Activated T-helper 17 cell treated with anti-CD3 and anti-CD28 coated beads, Interleukin-2, amount 50 U/mL, for 72 hours (primary cell): ENCODE results near the gene PJA2. TPM values are rescaled to one million over a fixed set of nuclear protein-coding genes. Genes with fewer than 3 reads are reported as not detected.
"Not testable (repeated sequence)": the region's sequence is repeated elsewhere in the genome, so short reads cannot be mapped to it uniquely, and the experiment has no call there.

Experiments
- ATAC-seq: fragments of 150-1000 bp; cut with Tn5 transposase; replicated peaks from 2 replicates; pipeline ENCODE4 v1.10.0; 2021; ENCODE audit warnings: mild to moderate bottlenecking, moderate library complexity
- H3K27ac Mint-ChIP-seq: one replicate; pipeline ENCODE4 v1.8.0; 2022; ENCODE audit warnings: mixed read lengths
- H3K27me3 Mint-ChIP-seq: one replicate; pipeline ENCODE4 v1.8.0; 2022; ENCODE audit warnings: mixed read lengths
- H3K36me3 Mint-ChIP-seq: one replicate; pipeline ENCODE4 v1.8.0; 2022; ENCODE audit warnings: low read depth, mild to moderate bottlenecking, mixed read lengths
- H3K4me1 Mint-ChIP-seq: one replicate; pipeline ENCODE4 v1.8.0; 2022; ENCODE audit warnings: mixed read lengths
- H3K4me3 Mint-ChIP-seq: one replicate; pipeline ENCODE4 v1.8.0; 2022; ENCODE audit warnings: mild to moderate bottlenecking, mixed read lengths
- H3K9me3 Mint-ChIP-seq: one replicate; pipeline ENCODE4 v1.8.0; 2022; ENCODE audit warnings: mixed read lengths
- total RNA-seq, 2 donors: library from RNA; stranded (reverse); gene quantifications; one replicate each; pipeline ENCODE4 v1.2.3, GENCODE V29; 2022

Gene PJA2, protein sequence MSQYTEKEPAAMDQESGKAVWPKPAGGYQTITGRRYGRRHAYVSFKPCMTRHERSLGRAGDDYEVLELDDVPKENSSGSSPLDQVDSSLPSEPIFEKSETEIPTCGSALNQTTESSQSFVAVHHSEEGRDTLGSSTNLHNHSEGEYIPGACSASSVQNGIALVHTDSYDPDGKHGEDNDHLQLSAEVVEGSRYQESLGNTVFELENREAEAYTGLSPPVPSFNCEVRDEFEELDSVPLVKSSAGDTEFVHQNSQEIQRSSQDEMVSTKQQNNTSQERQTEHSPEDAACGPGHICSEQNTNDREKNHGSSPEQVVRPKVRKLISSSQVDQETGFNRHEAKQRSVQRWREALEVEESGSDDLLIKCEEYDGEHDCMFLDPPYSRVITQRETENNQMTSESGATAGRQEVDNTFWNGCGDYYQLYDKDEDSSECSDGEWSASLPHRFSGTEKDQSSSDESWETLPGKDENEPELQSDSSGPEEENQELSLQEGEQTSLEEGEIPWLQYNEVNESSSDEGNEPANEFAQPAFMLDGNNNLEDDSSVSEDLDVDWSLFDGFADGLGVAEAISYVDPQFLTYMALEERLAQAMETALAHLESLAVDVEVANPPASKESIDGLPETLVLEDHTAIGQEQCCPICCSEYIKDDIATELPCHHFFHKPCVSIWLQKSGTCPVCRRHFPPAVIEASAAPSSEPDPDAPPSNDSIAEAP
- total RNA-seq: 10 to 100 TPM; 53.9 to 91.0 TPM

DNA sequence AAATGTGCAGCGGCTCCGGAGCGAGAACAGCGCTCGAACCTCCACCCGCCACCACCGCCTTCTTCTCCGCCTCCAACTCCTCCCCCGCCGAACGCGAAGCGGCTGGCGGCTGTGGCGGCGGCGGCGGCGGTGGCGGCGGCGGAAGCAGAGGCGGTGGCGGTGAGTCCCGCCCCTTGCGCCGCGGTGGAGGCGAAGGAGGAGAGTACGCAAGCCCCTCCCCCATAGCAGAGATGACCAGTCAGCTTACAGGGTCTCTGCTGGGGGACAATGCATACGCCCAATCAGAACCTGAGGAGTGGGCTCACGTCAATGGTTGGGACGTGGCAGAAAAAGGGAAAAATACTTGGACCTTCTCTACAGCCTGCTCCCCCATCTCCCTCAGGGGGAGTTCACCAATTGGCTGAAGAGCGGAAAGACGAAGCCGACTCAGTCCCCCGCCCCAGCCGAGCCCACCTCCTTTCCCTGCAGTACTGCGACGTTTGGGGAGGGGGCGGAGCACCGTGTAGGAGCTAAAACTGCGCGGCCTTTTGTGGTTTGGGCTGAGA is at the start of gene PJA2:
PJA2 (minus strand) TSS at position 131 of the 545 bp plus-strand sequence. CDS start 26,541 bp downstream, outside the sequence.
- H3K36me3 Mint-ChIP-seq: peaks cover 37% of the 10 kb centered on the region
- H3K4me1 Mint-ChIP-seq: peaks cover 22% of the 10 kb centered on the region
- peaks cover 5% of the 10 kb centered on the region for H3K9me3 Mint-ChIP-seq
- H3K27me3 Mint-ChIP-seq: no peaks in the 10 kb centered on the region
- H3K4me3 Mint-ChIP-seq: peak within 1 kb of the TSS; percentile 97
- ATAC-seq: peak; percentile 85
- H3K27ac Mint-ChIP-seq: peak within 1 kb of the TSS; percentile 98

DNA sequence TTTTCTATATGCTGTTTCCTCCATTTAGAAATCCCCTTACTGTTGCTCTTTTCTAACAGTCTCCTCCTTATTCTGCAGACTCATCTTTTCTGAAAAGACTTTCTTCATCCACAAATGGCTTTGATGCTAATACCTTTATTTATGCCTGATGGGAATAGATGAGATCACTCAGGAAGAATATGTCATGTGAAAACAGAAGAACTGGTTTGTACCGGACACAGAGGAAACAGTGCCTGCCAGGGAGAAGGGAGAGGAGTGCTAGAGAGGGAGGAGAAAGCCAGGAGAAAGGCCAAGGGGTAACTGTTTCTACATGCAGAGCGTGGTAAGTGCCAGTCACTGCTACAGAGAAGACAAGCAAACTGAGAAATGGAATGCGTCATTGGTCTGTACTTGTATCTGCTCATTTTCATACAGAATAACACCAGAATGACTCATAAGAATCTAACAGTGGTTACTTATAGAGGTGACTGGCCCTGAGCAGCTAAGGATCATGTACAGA is 45.9 kb upstream of the PJA2 start:
- ATAC-seq: peak; percentile 100
- no peaks in the 10 kb centered on the region for H3K9me3 Mint-ChIP-seq
- no peaks in the 10 kb centered on the region for H3K4me1 Mint-ChIP-seq
- H3K27ac Mint-ChIP-seq: no peak overlapping the region
- peaks cover 6% of the 10 kb centered on the region for H3K27me3 Mint-ChIP-seq
- no peak overlapping the region for H3K4me3 Mint-ChIP-seq
- H3K36me3 Mint-ChIP-seq: no peaks in the 10 kb centered on the region

DNA sequence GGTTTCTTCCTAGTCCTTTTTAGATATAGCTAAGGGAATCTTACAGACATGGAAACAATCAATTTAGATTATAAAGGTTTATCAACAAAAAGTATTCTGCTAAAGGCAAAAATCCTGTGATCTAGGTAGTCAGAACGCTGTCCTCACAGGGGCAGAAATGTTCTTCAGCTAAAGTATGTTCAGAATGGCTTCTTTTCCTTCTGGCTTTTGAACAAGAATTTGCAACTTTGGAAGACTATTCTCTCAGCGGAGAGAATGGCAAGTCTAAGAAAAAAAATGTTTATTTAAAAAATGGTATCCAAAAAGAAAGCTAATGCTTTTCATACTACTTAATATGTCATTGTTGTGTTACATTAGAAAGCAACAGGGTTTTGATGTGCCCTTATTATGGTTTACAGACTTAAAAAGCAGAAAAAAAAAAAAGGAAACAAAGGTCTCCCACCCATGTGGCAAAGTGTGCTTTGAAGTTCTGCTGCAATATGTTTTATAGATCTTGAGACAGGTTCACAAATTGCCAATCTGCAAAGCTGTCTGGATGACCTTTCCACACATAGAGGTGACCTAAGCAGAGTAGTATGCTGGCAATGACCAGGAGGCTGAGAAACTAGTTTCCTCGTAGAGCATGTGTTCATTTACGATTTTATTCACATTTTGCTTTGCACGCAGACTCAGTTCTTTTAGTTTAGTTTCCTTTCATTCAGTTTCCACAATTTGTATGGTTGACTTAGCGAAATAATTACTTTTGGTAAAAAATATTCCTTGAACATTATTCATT is 45.1 kb upstream of the PJA2 start:
- Mint-ChIP-seq H3K27me3 (peaks cover 9% of the 10 kb centered on the region), H3K9me3 (no peaks in the 10 kb centered on the region), H3K36me3 (no peaks in the 10 kb centered on the region), H3K4me1 (no peaks in the 10 kb centered on the region), H3K27ac (no peak overlapping the region), H3K4me3 (no peak overlapping the region)
- no peak for ATAC-seq

DNA sequence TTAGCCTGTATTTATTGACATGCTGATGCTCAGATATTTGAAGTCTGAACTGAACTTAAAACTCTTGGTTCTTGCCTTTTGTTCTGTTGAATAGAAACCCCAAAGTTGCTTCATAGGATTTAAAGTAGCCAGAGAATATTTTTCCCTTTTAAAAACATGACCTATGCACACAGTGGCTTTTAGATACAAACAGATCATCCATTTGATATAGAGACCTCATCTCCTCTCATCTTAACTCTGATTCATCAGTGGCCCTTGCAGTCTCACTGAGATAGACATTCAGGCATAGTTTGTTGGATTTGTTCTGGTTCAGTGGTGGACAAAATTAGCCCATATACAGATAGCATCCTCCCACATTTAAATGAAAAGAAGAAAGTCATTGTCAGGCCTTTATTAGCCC is 43.5 kb upstream of the PJA2 start:
- Mint-ChIP-seq H3K4me1 (no peaks in the 10 kb centered on the region), H3K27me3 (peaks cover 9% of the 10 kb centered on the region), H3K4me3 (no peak overlapping the region), H3K27ac (no peak overlapping the region), H3K36me3 (no peaks in the 10 kb centered on the region), H3K9me3 (no peaks in the 10 kb centered on the region)
- ATAC-seq: no peak

DNA sequence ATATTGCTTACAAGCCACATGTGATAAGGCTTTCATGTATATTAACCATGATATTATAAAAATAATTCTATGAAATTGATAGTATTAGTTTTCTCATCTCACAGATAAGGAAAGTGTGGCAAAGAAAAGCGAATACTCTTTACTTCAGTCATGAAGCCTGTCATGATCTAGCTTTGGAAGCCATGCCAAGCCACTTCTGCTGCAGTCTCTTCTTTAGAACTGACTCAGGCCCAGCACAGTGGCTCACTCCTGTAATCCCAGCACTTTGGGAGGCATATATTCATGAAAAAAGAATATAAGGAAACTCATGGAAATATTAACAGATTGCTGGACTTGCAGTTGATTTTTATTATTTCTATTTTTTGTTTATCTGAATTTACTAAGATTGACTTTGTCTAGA is 42.9 kb upstream of the PJA2 start:
- no peak overlapping the region for H3K27ac Mint-ChIP-seq
- H3K27me3 Mint-ChIP-seq: peaks cover 9% of the 10 kb centered on the region
- no peaks in the 10 kb centered on the region for H3K9me3 Mint-ChIP-seq
- no peak overlapping the region for H3K4me3 Mint-ChIP-seq
- no peaks in the 10 kb centered on the region for H3K4me1 Mint-ChIP-seq
- no peak for ATAC-seq
- H3K36me3 Mint-ChIP-seq: no peaks in the 10 kb centered on the region

DNA sequence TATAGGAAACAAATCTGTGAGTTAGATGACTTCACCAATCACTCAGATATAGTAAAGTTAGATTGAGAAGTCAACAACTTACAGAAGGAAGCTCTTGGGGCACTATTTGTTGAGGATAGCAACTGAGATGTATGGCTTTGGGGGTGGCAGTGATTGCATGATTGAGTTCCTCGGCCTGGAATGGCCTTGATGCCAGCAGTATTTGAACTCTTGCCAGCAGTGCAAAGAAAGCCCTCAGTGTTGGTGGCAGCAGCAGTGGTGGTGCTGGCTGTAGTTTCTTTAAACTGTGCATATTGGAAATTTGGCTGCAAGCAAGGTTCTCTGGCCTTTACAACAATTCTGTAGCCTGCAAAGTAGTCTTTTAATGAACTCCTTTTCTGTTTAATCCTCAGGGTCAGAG is 41.4 kb upstream of the PJA2 start:
- no peak overlapping the region for H3K4me3 Mint-ChIP-seq
- peaks cover 9% of the 10 kb centered on the region for H3K27me3 Mint-ChIP-seq
- no peaks in the 10 kb centered on the region for H3K4me1 Mint-ChIP-seq
- H3K36me3 Mint-ChIP-seq: no peaks in the 10 kb centered on the region
- no peak overlapping the region for H3K27ac Mint-ChIP-seq
- no peaks in the 10 kb centered on the region for H3K9me3 Mint-ChIP-seq
- no peak for ATAC-seq

DNA sequence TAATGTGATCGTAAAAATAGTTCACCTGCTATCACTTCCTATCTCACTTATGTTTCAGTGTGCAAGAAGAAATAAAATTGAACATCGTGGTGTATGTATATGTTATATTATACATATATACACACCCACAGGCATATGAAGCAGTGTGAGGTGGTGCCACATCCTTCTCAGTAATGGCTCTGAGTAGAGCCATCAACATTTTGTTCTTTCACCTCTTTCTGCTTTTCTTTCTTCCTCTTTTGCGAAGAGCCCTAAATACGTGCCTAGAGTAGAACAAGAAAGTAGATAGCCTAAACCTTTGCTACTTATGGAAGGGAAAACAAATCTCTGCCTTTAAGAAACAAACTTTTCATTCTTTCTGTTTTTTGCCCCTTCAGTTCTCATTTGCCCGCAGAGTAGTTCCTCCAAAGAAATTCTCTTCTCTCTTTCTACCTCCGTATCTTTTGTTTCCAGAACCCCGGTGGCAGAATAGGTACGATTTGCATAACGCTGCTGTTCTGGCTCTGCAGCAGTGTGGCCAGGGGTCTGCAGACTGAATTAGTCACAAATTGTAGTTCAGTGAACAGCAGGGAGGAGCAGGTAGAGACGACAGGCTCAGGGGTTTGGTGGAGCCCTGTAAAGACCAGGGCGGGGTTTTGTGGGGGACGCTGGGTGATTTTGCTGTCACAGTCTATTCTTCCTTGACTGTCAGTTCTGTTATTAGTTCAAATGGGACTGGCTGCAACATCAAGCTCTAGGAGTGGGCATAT is 40.5 kb upstream of the PJA2 start:
- no peaks in the 10 kb centered on the region for H3K36me3 Mint-ChIP-seq
- no peak for ATAC-seq
- H3K27me3 Mint-ChIP-seq: peaks cover 5% of the 10 kb centered on the region
- no peaks in the 10 kb centered on the region for H3K4me1 Mint-ChIP-seq
- H3K27ac Mint-ChIP-seq: no peak overlapping the region
- no peaks in the 10 kb centered on the region for H3K9me3 Mint-ChIP-seq
- H3K4me3 Mint-ChIP-seq: no peak overlapping the region

DNA sequence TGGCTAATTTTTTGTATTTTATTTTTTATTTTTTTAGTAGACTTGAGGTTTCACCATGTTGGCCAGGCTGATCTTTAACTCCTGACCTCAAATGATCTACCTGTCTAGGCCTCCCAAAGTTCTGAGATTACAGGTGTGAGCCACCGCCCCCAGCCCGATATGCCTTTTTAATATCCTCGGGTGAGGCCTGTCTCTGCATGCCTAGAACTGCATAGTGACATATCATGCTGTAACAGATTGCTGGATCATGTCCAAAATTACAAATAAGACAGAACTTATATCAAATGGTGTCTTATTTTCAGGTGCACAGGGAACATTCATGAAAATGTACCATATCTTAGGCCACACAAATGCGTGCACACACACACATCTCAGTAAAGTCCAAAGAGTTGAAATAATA is 39.1 kb upstream of the PJA2 start:
- Mint-ChIP-seq H3K4me1 (no peaks in the 10 kb centered on the region), H3K9me3 (no peaks in the 10 kb centered on the region), H3K4me3 (no peak overlapping the region), H3K27me3 (peaks cover 5% of the 10 kb centered on the region), H3K36me3 (no peaks in the 10 kb centered on the region), H3K27ac (no peak overlapping the region)
- no peak for ATAC-seq

DNA sequence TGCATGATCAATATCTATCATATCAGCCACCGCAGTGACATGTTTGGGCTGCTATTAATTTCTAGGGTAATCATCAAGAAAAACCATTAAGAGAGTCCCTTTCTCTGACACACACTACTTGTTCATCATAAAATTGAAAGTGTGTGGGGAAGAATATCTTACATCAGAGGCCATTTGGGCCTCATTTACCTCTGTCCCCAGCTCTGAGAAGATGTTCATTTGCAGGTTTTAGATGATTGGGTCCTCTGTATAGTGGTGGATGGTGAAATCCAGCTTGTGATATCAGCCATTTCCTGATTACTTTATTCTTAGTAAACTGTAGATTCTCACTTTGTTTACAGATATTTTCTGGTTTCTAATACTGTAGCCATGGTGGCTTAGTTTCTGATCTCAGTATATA is 29.8 kb upstream of the PJA2 start:
- H3K9me3 Mint-ChIP-seq: no peaks in the 10 kb centered on the region
- H3K4me1 Mint-ChIP-seq: no peaks in the 10 kb centered on the region
- no peak overlapping the region for H3K27ac Mint-ChIP-seq
- no peak for ATAC-seq
- no peaks in the 10 kb centered on the region for H3K36me3 Mint-ChIP-seq
- H3K27me3 Mint-ChIP-seq: no peaks in the 10 kb centered on the region
- no peak overlapping the region for H3K4me3 Mint-ChIP-seq

DNA sequence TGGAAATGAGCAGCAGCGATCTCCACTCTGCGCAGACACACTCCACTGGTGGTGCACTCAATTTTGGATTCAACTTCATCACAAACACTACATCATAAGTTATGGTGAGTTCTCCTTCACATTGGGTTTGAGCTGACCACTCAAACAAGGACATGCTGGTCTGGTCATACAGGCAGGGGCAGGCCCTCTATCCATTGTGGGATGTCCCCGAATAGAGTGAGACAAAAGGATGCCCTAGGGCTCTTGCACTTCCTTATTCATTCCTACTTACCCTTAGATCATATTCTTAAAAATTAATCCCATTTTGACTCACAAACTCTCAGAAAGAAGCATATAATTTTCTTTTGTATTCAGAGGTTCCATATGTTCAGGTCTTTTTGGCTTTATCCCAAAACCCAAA is 16.3 kb upstream of the PJA2 start:
- no peak for ATAC-seq
- H3K4me3 Mint-ChIP-seq: no peak overlapping the region
- no peaks in the 10 kb centered on the region for H3K4me1 Mint-ChIP-seq
- H3K27ac Mint-ChIP-seq: no peak overlapping the region
- H3K36me3 Mint-ChIP-seq: no peaks in the 10 kb centered on the region
- H3K9me3 Mint-ChIP-seq: no peaks in the 10 kb centered on the region
- H3K27me3 Mint-ChIP-seq: peaks cover 10% of the 10 kb centered on the region

DNA sequence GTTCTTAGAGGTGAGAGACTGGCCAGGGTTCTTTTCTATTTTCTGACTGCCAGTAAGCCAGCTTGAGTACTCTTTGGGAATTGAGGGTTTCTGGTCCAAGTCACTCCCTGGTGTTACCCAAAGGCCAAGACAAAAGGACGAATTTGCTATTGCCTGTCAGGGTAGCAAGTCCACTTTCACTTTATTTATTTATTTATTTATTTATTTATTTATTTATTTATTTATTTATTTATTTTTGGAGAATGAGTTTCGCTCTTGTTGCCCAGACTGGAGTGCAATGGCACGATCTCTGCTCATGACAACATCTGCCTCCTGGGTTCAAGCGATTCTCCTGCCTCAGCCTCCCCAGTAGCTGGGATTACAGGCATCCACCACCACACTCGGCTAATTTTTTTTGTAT is 15.7 kb upstream of the PJA2 start:
- H3K27ac Mint-ChIP-seq, H3K4me3 Mint-ChIP-seq, H3K9me3 Mint-ChIP-seq, ATAC-seq, H3K36me3 Mint-ChIP-seq, H3K4me1 Mint-ChIP-seq: not testable (repeated sequence)
- H3K27me3 Mint-ChIP-seq: peaks cover 10% of the 10 kb centered on the region

DNA sequence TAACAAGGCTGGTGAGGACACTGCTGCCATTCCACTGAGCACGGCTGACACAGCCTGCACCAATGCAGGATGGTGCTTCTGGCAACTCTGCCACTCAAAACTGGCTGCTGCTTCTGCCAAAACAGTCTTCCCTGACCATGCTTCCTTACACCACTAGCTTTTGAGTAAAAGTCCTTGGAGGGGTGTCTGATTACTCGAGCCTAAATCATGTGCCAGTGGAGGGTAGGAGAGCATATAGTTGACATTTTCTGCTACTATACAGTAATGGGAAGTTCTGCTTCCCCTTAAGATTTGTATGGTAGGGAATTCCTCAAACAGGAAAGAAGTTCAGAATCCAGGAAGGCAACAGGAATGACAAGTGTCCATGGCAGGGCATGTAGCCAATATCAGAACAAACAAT is 12.2 kb upstream of the PJA2 start:
- no peaks in the 10 kb centered on the region for H3K9me3 Mint-ChIP-seq
- ATAC-seq: no peak

DNA sequence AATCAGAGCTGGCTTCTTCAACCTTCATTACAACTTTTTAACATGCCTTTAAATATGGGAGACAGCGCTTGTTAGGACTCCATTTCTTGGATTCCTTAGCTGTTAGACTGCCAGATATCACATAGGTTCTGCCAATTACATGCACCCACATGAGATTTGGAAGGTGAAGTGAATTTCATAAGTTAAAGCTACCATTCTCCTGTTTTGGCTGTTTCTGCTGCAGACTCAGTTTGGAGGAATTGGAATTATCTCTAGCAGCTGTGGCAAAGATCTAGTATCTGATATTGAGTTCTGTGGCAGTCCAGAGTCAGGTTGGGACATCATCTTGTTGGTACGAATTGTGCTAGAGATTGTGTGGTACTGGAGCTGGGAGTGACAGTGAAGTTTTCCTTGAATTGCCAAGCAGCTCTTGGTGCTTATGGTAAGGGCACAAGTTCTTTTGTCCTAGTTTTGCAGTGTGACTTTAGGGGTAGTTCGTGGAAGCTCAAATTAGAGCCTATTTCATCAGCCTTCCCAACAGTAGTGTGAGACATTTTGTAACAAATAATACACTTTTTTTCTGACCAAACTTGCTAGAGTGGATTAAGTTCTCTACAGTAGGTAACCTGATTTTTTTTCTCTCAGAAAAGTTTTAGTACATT is 9.1 kb upstream of the PJA2 start:
- no peak overlapping the region for H3K4me3 Mint-ChIP-seq
- H3K4me1 Mint-ChIP-seq: peaks cover 5% of the 10 kb centered on the region
- ATAC-seq: no peak
- H3K9me3 Mint-ChIP-seq: peaks cover 9% of the 10 kb centered on the region
- no peak overlapping the region for H3K27ac Mint-ChIP-seq
- no peaks in the 10 kb centered on the region for H3K36me3 Mint-ChIP-seq
- no peaks in the 10 kb centered on the region for H3K27me3 Mint-ChIP-seq

More for the DNA sequence above, 12.2 kb upstream of the PJA2 start:
- H3K27me3 Mint-ChIP-seq: peaks cover 4% of the 10 kb centered on the region
- H3K36me3 Mint-ChIP-seq: no peaks in the 10 kb centered on the region
- H3K27ac Mint-ChIP-seq: no peak overlapping the region
- no peaks in the 10 kb centered on the region for H3K4me1 Mint-ChIP-seq
- H3K4me3 Mint-ChIP-seq: no peak overlapping the region
